Large intestine (tissue), 3 donors: ENCODE data around the gene ALK. TPM values are rescaled to one million over a fixed set of nuclear protein-coding genes. Genes with fewer than 3 reads are reported as not detected.

Experiments used
- DNase-seq, 2 donors: peaks; one replicate each; pipeline versions ENCODE4 v3.0.0 to v3.0.0-alpha.2; 2013
- H3K27ac ChIP-seq: one replicate; pipeline ENCODE4 v1.5.1; 2013; ENCODE audit warnings: low read length
- H3K27me3 ChIP-seq: 2 replicates; pipeline ENCODE4 v1.6.1; 2013; ENCODE audit warnings: low read length; ENCODE audit not compliant: control insufficient read depth, insufficient read depth
- H3K36me3 ChIP-seq: 2 replicates; pipeline ENCODE4 v1.6.1; 2013; ENCODE audit warnings: low read length; ENCODE audit not compliant: control insufficient read depth, insufficient read depth
- H3K4me1 ChIP-seq: one replicate; pipeline ENCODE4 v1.6.1; 2013; ENCODE audit warnings: low read length; ENCODE audit not compliant: control insufficient read depth, insufficient read depth
- H3K4me3 ChIP-seq: one replicate; pipeline ENCODE4 v1.5.1; 2013; ENCODE audit warnings: low read length
- H3K9me3 ChIP-seq: one replicate; pipeline ENCODE4 v1.6.1; 2013; ENCODE audit warnings: mild to moderate bottlenecking, low read depth, low read length, moderate library complexity; ENCODE audit not compliant: control insufficient read depth
- WGBS: methylation state at CpG from one replicate; pipeline ENCODE4 v1.1.5; 2013; ENCODE audit warnings: low lambda C conversion rate; ENCODE audit not compliant: insufficient coverage; 5-methylcytosine and 5-hydroxymethylcytosine counted together
- polyA plus RNA-seq: library from polyadenylated mRNA; unstranded; fragments of 120-200 nt; gene quantifications from one replicate; pipeline ENCODE4 v1.2.1, GENCODE V29; 2013

Gene ALK
- polyA plus RNA-seq, 1 donor = 1.5 TPM

DNA sequence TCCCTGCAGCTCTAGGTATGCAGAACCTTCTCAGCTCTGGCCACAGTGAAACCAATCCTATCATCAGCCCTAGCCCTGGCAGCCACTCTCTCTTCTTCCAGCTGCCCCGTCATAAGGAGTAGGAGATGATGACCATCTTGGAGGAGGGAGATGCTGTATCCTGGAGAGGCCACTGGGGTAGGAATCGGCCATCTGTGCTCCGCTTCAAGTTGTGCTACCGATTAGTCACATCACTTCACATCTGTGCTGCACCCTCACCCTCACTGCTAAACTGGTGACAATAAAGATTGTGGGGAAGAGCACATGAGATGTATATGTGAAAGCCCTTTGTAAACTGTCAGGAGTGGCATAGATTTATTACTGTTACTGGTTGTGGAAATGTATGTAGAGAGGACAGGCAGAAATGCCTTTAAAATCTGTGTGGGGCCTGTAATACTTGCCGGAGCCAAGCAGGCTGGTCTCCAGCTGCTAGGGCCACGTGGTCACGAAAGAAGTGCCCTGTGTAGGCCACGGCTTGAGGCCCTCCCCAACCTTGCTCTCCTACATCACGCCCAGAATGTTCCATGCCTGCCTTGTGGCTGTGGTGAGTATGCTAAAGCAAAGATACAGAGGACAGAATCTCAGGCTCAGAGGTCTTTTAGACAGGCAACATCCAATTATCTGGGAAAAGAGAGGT, 569.3 kb downstream of the ALK start:
- WGBS = no CpG with 5 or more reads among the region's 9 CpGs

DNA sequence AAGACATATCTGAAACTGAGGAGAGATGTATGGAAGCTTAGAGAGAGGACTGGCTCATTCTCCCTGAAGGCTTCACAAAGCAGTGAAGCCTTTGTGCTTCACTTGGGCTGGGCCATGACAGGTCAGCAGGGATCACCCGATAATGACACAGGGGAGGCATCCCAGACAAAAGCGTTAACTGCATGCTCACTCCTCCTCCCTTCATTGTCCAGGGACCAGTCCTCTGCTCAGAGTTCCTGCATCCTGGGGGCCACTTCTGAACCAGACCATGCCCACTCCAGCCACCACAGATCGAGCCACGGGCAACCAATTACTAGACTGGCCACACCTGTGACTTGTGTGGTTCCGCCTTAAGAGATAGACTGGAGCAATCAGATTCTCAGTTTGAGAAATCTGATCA, 570.1 kb downstream of the ALK start:
- Histone ChIP-seq H3K4me1 (no peaks in the 10 kb centered on the region), H3K36me3 (no peaks in the 10 kb centered on the region), H3K27ac (no peak overlapping the region), H3K27me3 (peaks cover 6% of the 10 kb centered on the region), H3K9me3 (no peaks in the 10 kb centered on the region), H3K4me3 (no peak overlapping the region)
- no peak for DNase-seq
- WGBS = no CpG with 5 or more reads among the region's 5 CpGs

More for the DNA sequence above, 569.3 kb downstream of the ALK start:
- Histone ChIP-seq H3K9me3 (no peaks in the 10 kb centered on the region), H3K4me1 (no peaks in the 10 kb centered on the region), H3K4me3 (no peak overlapping the region), H3K36me3 (no peaks in the 10 kb centered on the region), H3K27me3 (peaks cover under 1% of the 10 kb centered on the region), H3K27ac (no peak overlapping the region)
- no peak for DNase-seq

DNA sequence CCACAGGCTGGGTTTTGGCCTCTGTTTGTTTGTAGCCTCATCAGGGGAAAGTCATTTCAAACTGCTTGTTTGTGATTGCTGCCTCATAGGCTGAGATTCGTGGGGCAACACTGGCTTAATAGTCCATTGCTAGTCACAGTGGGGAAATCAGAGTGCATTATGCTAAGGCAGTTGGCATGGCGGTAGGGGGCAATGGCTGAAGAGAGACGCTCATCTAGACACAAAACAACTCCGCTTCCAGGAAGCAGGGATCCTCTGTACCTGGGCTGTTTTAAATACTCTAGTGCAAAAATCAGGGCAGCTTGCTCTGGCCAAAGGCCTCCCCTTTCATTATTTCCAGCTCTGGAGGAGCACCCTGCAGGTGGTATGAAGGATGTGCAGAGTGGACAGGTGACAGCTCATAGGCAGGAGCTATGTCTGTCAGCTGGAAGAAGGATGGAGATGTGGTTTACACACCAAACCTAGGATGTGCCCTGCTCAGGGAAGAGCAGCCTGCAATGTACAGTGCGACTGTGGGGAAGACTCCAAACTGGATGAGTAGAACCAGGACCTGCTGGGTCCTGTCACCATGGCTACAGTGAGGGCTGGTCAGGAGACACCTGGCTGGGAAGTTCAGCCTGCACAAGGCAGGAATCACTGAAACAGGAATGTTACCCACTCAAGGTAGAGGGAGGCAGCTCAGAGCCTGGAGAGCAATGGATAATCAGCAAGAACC, 571.9 kb downstream of the ALK start:
- no peaks in the 10 kb centered on the region for H3K4me1 ChIP-seq
- no CpG with 5 or more reads among the region's 5 CpGs for WGBS

DNA sequence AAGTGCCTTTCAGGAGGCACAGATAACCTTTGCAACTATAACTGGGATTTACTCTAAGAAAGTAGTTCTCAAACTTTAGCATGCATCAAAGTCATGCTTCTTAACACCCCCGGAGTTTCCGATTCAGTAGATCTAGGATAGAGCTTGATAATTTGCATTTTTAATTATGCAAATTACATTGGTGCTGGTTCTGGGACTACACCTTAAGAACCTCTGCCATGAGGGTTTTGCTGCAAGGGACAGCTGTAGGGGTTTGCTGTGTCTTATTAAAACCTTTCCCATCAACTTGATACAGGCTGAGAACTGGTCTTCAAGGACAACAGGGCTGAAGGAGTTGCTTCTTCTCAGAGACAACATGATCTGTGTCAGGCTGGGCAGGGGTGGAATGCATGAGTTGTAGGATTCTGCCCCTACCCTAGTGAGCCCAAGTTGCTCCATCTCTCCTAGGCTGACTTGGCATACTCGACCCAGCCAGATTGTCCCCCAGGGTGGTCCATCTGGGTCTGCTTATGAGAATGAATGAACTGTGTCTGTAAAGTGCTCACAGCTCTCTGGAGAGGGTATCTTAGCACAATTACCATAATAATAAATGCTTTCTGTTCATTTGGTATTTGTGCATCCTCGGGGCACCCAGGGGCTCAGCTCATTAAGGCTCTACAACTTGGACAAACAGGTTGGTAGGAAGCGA, 573.5 kb downstream of the ALK start:
- no peak overlapping the region for H3K27ac ChIP-seq
- H3K4me1 ChIP-seq = no peaks in the 10 kb centered on the region
- H3K9me3 ChIP-seq = no peaks in the 10 kb centered on the region
- H3K4me3 ChIP-seq = no peak overlapping the region
- H3K27me3 ChIP-seq = peaks cover 9% of the 10 kb centered on the region
- no peaks in the 10 kb centered on the region for H3K36me3 ChIP-seq
- WGBS = no CpG with 5 or more reads among the region's 5 CpGs
- no peak for DNase-seq

More for the DNA sequence above, 571.9 kb downstream of the ALK start:
- no peak overlapping the region for H3K4me3 ChIP-seq
- no peaks in the 10 kb centered on the region for H3K9me3 ChIP-seq
- H3K27me3 ChIP-seq = peaks cover 6% of the 10 kb centered on the region
- H3K27ac ChIP-seq = no peak overlapping the region
- no peak for DNase-seq
- H3K36me3 ChIP-seq = no peaks in the 10 kb centered on the region

DNA sequence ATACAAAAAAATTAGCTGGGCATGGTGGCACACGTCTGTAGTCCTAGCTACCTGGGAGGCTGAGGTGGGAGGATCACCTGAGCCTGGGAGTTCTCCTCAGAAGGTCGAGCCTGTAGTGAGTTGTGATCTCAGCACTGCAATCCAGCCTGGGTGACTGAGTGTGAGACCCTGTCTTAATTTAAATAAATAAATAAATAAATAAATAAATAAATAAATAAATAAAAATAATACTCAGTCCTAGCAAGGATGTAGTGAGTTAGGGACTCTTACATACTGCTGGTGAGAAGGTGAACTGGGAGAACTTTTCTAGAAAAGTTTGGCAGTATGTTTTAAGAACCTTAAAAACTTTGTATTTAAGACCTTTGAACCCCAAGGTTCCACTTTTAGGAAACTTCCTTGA, 576.1 kb downstream of the ALK start:
- Histone ChIP-seq H3K4me3 (no peak overlapping the region), H3K4me1 (no peaks in the 10 kb centered on the region), H3K27me3 (peaks cover 9% of the 10 kb centered on the region), H3K36me3 (no peaks in the 10 kb centered on the region), H3K9me3 (no peaks in the 10 kb centered on the region), H3K27ac (no peak overlapping the region)
- DNase-seq = no peak
- WGBS = no CpG with 5 or more reads among the region's 2 CpGs

DNA sequence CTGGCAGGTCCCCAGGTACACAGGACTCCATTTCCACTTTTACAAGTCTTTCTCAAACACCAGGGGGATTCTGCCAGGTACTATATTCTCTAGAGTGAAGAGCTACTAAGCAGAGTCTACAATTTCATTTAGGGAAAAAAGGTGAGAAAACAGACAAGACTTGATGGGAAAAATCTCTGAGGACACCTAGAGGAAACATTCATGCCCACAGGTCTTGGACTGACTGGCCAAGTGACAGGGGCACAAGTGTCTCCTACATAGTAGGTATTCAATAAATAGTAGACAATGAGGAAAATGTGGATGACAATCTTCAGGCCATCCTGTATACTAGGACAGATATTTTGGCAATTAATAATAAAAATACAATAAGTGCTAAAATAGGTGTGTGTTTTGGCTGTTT, 577.6 kb downstream of the ALK start:
- Histone ChIP-seq H3K36me3 (no peaks in the 10 kb centered on the region), H3K27ac (no peak overlapping the region), H3K4me3 (no peak overlapping the region), H3K9me3 (no peaks in the 10 kb centered on the region), H3K4me1 (no peaks in the 10 kb centered on the region), H3K27me3 (peaks cover 9% of the 10 kb centered on the region)
- DNase-seq = no peak

DNA sequence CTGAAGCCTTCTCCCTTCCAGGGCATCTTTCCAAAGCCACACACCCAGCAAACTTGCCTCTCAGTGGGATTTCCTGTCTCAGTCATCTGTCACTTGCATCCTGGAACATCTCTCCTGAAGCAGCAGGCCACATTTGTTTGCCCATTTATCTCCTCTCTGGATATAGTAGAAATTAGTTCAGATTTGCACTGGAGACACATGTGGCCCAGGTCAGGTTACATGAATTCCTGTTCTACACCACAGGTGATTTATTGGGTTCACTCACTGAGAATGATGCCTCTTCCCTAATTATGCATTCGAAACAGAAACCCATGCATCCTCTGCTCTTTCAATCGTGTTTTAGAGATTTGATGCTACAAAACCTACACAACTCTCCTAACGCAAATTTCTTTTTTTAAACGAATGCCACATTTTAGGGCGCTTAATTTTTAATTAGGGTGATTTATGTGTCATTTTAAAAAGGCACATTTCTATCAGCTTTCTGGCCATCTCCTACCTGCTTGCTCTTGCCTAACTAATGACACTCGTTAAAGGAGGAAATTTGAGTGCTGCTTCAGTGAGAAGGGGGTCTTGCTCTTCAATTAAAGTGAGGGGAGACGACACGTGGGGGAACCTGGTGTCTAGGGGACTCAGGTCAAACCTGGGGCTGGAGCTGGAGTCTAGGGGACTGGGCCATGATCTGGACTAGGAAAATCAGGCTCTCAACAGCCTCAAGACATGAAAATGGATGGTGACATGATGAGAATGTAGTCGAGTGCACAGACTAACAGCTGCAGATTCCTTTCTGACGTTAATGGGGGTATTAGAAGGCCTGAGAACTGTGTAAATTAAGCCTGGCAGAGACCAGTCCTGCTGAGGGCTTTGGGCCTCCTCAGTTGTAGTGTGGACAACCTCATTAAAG, 584.8 kb downstream of the ALK start:
- no peaks in the 10 kb centered on the region for H3K36me3 ChIP-seq
- H3K4me3 ChIP-seq = no peak overlapping the region
- WGBS = 100% methylated on average over 1 of the region's 10 CpGs
- no peak overlapping the region for H3K27ac ChIP-seq
- H3K4me1 ChIP-seq = no peaks in the 10 kb centered on the region
- no peak for DNase-seq
- peaks cover 5% of the 10 kb centered on the region for H3K27me3 ChIP-seq
- H3K9me3 ChIP-seq = no peaks in the 10 kb centered on the region

DNA sequence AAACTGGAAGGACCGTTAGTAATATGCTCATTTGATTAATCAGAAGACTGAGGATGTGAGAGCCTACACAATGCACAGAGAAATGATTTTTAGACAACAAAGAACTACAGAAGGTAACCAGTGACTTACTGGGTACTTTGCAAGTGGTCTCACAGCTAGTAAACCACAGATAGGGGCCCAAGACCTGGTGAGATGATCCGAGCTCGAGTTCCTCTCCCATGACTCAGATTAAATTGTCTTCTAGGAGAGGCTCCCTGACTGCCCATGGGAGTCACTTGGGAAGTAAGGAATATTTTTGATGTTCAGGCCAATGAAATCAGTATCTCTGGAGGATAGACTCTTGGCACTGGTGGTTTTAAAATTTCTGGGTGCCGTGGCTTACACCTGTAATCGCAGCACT, 586.0 kb downstream of the ALK start:
- H3K36me3 ChIP-seq = no peaks in the 10 kb centered on the region

DNA sequence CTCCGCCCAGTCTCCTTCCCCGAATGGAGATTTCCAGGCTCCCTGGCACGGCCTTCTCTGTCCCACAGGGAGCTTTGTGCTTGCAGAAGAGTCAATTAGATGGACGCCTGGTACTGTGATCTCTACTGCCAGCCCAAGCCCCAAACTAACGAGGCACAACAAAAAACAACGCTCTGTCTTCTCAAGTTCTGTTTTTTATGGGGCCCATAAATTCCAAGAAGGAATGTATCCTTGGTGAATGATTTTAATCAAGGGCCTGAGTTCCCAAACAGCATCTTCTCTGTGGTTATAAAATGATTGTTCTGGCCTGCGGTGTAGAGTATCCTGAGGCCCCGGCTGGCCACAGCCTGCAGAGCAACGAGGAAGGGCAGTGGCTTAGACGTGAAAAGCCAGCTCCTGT, 586.7 kb downstream of the ALK start:
- no peak for DNase-seq
- 40% methylated on average over 1 of the region's 10 CpGs for WGBS
- Histone ChIP-seq H3K27me3 (peaks cover 5% of the 10 kb centered on the region), H3K9me3 (no peaks in the 10 kb centered on the region), H3K4me1 (no peaks in the 10 kb centered on the region), H3K4me3 (no peak overlapping the region), H3K36me3 (no peaks in the 10 kb centered on the region), H3K27ac (no peak overlapping the region)

More for the DNA sequence above, 586.0 kb downstream of the ALK start:
- no peaks in the 10 kb centered on the region for H3K4me1 ChIP-seq
- no peaks in the 10 kb centered on the region for H3K9me3 ChIP-seq
- no peak for DNase-seq
- H3K27me3 ChIP-seq = peaks cover 5% of the 10 kb centered on the region
- no peak overlapping the region for H3K4me3 ChIP-seq
- H3K27ac ChIP-seq = no peak overlapping the region
- WGBS = no CpG with 5 or more reads among the region's 5 CpGs

DNA sequence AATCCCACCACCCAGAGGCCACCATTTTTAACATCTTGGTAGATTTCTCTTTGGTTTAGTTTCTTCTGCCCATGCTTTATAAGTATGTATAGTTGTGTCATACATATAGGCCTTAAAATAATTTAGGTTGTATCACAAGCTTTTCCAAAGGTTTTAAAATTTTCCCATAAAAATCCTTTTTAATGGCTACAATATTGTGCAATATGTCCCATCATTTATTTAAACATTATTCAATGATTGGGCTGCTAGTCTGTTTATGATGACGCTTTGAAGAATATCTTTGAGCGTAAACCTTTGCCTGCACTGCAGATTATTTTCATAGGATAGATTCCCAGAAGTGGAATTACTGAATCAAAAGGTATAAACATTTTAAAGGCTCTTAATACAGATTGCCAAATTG, 588.8 kb downstream of the ALK start:
- Histone ChIP-seq H3K27ac (no peak overlapping the region), H3K4me1 (no peaks in the 10 kb centered on the region), H3K36me3 (no peaks in the 10 kb centered on the region), H3K27me3 (peaks cover 5% of the 10 kb centered on the region), H3K4me3 (no peak overlapping the region), H3K9me3 (no peaks in the 10 kb centered on the region)
- WGBS = 94% methylated on average over 2 of the region's 2 CpGs
- DNase-seq = no peak
